Renal cortical epithelial cell (primary cell): ENCODE data around the gene SPOCD1. TPM values are rescaled to one million over a fixed set of nuclear protein-coding genes. Genes with fewer than 3 reads are reported as not detected.

Experiments
- DNase-seq: peaks from one replicate; pipeline ENCODE4 v3.0.0-alpha.2; 2011; ENCODE audit warnings: low read depth
- total RNA-seq: library from RNA; depleted of rRNA; stranded (reverse); fragments of >200 nt; gene quantifications from 2 replicates; pipeline ENCODE4 v1.2.3, GENCODE V29; 2014

The SPOCD1 gene
- total RNA-seq, 1 donor from 2014 or later, result 5.0 TPM

GRCh38 chr1:31755850-31756492, 59.9 kb downstream of the SPOCD1 start:
- DNase-seq, result no peak

- no peak for DNase-seq
Observed at GRCh38 chr1:31755197-31755611, 60.6 kb downstream of the SPOCD1 start.

- DNase-seq, result no peak
Observed at GRCh38 chr1:31754397-31754796, 61.4 kb downstream of the SPOCD1 start.

GRCh38 chr1:31753707-31754349, 62.0 kb downstream of the SPOCD1 start:
- DNase-seq, result no peak

- no peak for DNase-seq
Observed at GRCh38 chr1:31752952-31753475, 62.8 kb downstream of the SPOCD1 start.

- no peak for DNase-seq
Observed at GRCh38 chr1:31752258-31752657, 63.6 kb downstream of the SPOCD1 start.

- no peak for DNase-seq
Observed at GRCh38 chr1:31751822-31752241, 64.0 kb downstream of the SPOCD1 start.

GRCh38 chr1:31750858-31751510, 64.8 kb downstream of the SPOCD1 start:
- no peak for DNase-seq

GRCh38 chr1:31749785-31750735, 65.8 kb downstream of the SPOCD1 start:
- no peak for DNase-seq

- DNase-seq, result no peak
Observed at GRCh38 chr1:31748365-31748764, 67.5 kb downstream of the SPOCD1 start.

GRCh38 chr1:31747304-31747703, 68.5 kb downstream of the SPOCD1 start:
- DNase-seq, result no peak

- DNase-seq, result no peak
Observed at GRCh38 chr1:31746687-31747086, 69.1 kb downstream of the SPOCD1 start.

- no peak for DNase-seq
Observed at GRCh38 chr1:31745946-31746670, 69.7 kb downstream of the SPOCD1 start.

GRCh38 chr1:31745096-31745945, 70.5 kb downstream of the SPOCD1 start:
- DNase-seq, result no peak

- no peak for DNase-seq
Observed at GRCh38 chr1:31744165-31744888, 71.5 kb downstream of the SPOCD1 start.

- DNase-seq, result no peak
Observed at GRCh38 chr1:31742462-31743212, 73.2 kb downstream of the SPOCD1 start.
